Iris pigment epithelial cell (primary cell): Measurements from ENCODE around the gene PRCC.
"Not testable (repeated sequence)": the region's sequence is repeated elsewhere in the genome, so short reads cannot be mapped to it uniquely, and the experiment has no call there.

Experiments used
- DNase-seq: peaks from one replicate; pipeline ENCODE4 v3.0.0-alpha.2; 2011; ENCODE audit warnings: low read depth

The PRCC gene

DNA sequence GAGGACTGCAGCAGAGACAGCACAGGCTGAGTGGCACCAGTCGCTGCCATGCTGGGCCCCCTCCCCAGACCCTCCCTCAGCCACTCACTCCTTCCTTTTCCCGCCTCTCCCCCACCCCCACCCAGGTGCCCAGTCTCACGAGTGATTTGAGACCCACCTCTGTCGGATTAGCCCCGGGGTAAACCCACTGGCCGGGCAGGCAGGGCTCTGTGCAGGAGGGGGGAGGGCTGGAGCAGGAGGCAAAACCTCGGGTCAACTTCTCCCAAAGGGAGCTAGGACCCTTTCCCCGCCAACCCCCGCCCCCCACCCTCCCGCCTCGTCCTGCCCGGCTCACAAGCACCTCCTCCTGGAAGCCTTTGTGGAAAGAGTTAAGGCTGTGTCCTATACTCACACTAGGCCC is 23.0 kb upstream of the PRCC start:
- no peak for DNase-seq

DNA sequence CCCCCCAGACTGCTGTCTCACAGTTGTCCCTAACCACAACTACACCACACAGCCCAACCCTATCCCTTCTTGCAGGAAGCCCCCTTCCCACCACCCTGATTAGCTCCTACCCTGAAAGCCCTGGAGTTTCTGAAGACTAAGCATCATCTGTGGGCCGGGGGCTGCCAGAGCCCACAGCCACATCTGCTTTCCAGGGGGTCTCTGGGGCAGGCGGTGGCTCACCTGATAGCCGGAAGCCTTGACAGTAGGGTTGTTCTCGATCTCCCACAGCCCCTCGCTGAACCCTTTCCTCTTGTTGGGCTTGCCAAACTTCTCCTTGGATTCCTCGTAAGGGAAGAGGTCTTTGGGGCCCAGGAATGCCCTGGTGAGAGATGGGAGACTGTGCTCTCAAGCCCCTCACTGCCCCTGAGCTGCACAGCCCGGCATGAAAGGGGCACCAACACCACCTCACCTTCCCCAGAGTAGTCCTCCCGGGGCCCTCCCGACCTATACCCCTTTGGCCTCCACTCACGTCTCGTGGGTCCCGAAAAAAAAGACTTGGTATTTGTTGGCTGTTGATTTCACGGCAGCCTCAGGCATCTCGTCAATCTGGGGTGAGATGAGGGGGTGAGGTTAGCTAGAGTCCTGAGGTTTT is 22.4 kb upstream of the PRCC start:
- DNase-seq = no peak

DNA sequence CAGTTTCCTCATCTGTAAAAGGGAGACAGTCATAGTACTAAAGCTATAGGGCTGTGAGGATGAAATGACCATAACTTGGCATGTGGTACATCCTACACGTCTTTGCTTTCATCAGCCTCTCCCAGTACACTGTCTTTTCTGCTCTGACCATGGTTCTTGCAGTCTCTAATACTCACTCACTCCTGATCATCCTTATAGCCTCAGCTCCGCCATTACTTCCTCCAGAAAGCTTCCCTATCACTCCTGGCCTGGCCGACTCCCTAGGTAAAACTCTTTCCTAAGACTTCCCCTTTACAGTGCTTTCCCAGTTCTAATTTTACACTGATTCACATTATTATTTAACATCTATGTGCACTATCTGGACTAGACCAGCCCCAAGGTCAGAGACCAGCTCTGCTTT is 21.5 kb upstream of the PRCC start:
- DNase-seq = no peak

DNA sequence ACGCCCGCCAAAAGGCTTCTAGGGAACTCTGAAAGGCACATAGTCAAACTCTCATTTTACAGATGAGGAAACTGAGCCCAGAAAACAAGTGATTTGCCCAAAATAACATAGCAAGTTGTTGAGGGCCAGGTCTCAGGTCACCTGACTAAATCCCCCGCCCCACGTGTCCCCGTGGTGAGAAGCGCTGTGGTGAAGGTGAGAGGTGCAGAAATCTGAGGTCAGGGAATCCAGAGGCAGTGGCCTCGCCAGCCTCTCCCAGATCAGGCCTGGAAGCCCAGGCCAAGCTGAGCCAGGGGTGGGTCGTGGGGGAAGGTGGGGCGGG is 21.0 kb upstream of the PRCC start:
- no peak for DNase-seq

GRCh38 chr1:156746728-156747631 is 20.4 kb upstream of the PRCC start:
- peak; percentile 88 for DNase-seq

GRCh38 chr1:156747742-156748669 is 19.3 kb upstream of the PRCC start:
- DNase-seq = peak; percentile 37

DNA sequence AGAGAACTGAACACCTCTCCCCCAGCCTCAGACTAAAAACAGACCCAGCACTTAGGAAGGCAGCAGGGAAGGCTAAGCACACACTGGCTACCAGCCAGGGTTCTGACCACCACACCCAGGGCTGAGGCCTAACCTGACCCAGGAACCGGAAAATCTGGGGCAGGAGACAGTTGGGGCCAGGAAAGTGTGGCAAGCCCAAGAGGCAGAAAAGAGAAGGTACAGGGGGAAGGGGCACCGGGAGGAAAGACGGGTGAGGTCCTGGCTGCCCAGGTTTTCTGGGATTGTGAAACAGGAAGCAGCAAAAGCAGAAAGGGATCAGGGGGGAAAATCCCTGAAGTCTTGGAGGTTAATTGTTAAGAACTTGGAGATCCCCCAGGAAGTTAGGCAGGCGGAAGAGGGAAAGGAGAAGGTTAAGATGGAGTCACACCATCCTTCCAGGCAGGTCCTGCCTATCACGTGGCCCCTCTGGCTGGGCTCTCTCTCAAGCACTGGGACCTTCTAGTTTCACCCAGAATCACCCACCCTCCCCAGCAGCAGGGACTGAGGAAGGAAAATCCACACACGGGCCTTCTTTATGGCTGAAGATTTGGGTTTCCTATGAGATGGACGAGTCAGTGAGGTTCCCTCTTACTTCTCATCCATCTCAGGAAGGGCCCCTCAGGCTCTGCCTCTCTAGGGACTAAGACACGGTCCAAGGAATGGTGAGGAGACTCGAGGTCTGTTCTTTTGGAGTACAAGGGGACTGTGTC is 18.5 kb upstream of the PRCC start:
- peak; percentile 70 for DNase-seq

DNA sequence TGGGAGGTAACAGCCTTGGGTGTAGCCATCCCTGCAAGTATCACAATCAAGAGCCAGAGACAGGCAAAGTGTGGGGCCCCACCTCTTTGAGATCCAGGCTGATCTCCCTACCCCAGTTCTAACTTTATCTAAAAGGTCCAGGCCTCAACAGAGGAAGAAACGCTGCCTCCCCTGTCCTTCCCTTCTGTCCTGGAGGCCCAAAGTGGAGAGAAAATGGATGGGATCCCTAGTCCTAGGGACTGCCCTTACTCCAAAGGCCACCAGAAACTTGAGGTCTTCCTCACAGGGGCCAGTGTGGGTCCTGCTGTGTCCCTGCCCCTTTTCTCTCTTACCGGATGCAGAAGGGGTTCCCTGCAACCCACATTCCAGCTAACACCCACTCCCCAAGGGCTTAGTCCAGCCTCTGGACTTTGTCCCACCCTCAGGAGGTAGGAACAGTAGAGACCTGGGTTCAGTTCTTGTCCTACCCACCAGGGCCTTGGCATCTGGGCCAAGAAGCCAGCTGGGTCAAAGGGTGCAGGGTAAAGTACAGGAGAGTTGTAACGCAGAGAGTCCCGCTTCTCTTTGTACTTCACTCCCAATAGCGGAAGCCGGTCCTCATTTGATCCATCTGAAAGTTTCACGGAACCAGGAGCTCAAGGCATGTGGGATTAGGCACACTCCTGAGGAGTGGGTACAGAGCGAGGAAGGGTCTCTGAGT is 17.8 kb upstream of the PRCC start:
- no peak for DNase-seq

GRCh38 chr1:156750191-156750672 is 17.1 kb upstream of the PRCC start:
- DNase-seq = no peak

DNA sequence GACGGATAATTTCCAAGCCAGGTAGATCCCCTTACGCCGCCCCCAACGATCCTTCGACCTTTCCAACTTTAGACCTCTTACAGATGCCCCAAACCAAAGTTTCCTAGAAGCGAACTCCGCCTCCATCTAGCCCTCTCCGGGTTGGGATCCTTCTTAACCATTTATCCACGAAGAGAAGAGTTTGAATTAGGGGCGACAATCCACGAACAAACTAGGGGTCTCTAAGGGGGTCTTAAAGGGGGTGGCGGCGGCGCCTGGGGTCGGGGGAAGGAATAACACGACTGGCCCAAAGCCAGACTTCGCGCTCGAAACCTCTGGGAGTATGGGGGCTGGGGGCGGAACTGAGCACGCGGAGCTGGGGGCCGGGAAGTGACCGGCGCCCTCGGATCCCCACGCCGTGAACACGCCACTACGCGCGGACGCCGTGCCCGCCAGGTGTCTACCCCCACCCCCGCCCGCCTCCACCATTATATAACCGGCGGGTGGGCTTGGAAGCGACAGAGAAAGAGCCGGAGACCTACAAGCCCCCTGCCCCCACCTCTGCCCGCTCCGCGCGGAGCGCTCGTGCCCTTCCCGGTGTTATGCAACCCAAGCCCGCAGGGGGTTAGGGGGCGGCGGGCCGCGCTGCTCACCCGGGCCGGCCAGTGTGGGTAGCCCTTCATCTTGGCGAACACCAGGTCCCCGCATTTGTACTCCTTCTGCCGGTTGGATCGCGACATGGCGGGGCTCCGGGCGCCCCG is 16.5 kb upstream of the PRCC start:
- DNase-seq = peak; percentile 38

DNA sequence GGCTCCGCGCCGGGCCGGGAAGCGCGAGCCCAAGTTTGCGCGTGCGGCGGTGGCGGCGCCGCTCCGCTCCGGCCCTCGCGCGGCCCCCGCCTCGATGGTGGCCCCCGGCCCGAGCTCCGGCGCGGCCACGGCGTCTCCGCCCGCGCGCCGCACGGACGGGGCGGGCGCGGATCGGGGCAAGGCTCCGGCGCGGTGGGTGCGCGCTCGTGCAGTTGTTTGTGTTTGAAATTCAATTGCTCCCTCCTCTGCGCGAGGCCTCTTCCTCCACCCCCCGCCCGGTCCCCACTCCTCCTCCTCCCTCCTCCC is 15.9 kb upstream of the PRCC start, which contains the start of gene HDGF:
HDGF (minus strand) TSS at position 225 of the 306 bp plus-strand sequence. CDS start 246 bp downstream, outside the sequence.
- no peak for DNase-seq

DNA sequence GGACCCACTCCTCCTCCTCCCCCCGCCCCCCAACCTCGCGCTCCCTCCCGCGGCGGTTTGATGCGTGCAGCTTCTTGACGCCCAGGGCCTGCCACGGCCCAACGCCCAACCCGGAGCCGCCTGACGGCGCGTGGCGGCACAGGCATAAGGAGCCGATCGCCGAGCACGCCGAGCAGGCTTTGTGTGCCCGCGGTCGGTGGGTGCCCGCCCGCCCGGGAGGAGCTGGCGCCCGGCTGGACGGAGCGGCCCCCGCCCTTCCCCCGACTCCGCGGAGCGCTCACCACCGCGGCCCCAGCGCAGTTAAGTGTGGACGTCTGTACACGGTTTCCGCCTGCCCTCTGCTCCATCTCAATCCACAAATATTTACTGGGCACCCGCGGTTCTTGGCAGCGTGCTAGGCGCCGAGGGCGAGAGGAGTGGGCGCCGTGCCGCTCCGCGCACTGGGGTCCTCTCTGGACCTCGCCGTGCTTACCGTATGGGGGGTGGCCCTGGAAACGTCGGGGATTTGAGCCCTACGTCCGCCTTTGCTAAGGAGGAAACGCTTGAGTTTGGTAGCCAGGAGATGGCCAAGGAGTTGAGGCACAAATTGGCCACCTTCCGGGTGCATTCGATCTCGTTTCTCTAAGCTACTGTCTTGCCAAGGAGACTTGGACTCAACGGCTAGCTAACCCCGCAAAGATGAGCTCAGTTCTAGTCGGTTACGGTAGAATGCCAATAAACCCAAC is 15.4 kb upstream of the PRCC start:
- DNase-seq = peak; percentile 97

DNA sequence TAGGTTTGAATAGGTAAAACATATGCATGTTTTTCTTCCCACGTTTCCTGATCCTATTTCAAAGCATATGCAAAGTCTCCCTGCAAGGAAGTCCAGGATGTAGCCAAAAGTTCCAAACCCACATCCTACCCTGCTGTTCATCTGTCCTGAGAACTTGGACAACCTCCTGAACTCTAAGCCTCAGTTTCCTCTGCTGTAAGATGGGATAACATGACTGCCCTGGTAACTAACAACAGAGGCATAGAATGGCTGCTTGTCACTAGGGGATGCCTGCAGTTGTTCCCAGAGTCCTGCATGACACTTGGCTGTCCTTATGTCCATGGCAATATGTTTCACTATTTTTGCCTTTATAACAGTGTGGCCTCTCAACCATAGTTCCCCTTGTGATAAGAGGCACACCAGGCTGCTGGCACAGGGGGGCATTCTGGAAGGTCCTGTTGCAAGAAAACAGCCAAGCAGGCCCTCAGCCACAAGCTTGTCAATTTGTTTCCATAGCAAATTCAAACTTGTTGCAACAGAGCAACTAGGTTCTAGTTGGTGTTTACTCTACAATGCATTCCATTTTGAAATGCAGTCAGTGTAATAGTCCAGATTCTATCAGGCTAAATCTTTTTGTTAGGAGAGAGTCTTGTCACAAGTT is 14.4 kb upstream of the PRCC start:
- DNase-seq = peak; percentile 70

DNA sequence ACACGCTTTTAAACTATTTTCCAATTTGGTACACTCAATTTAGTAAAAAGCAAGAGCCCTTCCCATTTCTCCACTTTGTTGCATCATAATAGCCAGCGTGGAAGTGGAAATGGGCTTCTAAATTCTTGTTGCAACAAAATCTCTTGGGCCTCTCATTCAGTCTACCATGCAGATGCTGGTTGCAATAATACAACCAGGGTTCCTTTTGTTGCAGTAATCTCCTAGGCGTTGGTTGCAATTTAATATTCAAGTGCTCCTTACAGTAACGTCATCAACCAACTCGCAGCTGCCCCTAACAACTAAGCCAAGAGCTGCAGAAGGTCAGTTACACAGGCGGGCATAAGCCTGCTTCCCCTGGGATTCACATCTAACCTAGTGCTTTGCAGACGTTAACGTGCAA is 13.1 kb upstream of the PRCC start:
- no peak for DNase-seq

DNA sequence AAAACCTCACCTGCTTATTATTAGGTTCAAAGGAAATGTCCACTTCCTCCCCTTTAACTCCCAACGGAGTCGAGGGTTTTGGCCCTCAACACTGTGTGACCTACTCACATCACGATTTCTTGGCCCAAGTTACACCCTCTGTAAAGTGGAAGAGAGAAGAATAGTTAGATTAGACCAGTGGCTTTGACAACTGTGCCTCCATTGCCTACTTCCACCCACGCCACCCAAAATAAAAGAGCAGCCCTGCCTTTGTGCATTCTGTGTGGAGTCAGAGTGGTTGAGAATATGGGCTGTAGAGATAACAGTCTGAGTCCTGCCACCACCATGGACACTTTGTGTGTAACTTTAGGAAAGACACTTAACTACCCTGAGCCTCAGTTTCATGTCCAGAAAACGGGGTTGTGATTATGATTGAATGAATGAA is 11.8 kb upstream of the PRCC start:
- no peak for DNase-seq

- DNase-seq = no peak
These were observed 11.0 kb upstream of the PRCC start for GRCh38 chr1:156756355-156756754.

GRCh38 chr1:156757572-156758253 is 9.6 kb upstream of the PRCC start:
- not testable (repeated sequence) for DNase-seq

DNA sequence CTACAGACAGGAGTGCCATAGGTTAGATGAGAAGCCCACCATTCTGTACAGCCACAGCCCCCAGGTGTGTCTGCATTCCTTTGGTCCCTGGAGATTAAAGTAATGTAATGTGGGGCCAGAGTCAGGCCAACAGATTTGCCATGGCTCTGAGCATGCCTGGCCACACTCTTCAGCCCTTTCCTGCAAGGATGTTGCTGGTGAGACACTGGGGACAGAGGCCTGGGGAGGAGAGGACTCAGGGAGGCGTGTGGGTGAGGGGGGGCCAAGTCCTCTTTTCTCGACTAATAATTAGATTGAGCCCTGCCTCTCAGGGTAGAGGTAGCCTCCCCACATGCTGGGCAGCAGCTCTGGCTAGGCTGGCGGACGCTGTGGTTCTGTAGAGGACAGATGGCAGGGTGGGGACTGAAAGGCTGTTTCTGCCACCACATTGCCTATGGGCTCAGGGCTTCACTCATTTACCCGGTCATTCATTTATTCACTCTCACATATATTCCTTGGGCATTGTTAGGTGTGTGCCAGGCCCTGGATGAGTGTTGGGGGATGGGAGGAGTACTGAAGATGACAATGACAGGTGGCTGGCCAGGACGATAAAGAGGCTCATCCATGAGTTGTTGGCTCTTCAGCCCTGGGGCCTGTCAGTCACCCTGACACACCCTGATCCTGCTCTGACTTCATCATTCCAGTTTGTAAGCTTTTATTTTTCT is 7.1 kb upstream of the PRCC start:
- DNase-seq = no peak
